Measurements from ENCODE around the gene KRTAP10-2.
"Not testable (repeated sequence)": the region's sequence is repeated elsewhere in the genome, so short reads cannot be mapped to it uniquely, and the experiment has no call there.

KRTAP10-2 gene

DNA sequence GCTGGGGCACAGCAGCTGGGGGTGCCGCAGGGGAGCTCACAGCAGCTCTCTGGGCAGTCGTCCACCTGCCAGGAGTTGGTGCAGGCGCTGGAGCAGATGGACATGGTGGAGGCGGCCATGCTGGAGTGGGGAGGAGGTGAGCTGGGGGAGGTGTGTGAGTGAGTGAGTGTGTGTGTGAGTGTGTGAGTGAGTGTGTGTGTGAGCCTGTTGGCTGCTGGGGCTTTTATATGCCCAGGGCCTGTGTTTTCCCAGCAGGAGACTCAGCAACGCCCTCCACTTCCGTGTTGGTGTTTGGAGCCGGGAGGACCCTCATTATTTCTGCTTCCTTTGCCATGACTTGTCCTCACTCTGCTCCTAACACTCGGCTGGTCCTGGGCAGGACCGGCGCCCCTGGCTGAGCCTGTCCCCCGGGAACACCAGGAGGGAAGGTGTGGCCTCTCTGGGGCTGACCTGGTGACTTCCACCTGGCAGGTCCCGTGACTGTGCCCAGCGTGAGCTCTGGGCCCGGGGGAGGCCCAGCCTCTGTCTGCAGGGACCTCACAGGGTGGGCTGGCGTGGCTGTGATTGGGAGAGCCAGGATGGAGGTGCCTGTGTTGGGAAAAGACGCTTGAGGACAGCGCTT is at the start of gene KRTAP10-2:
Gene KRTAP10-2, minus strand, starts transcription at position 166 of the 622 bp plus-strand sequence. Its CDS starts 47 bp downstream, at position 119.
- DNase-seq (ENCODE audit: low read depth in 2 of 3, low spot score in 1 of 3), result no peak

DNA sequence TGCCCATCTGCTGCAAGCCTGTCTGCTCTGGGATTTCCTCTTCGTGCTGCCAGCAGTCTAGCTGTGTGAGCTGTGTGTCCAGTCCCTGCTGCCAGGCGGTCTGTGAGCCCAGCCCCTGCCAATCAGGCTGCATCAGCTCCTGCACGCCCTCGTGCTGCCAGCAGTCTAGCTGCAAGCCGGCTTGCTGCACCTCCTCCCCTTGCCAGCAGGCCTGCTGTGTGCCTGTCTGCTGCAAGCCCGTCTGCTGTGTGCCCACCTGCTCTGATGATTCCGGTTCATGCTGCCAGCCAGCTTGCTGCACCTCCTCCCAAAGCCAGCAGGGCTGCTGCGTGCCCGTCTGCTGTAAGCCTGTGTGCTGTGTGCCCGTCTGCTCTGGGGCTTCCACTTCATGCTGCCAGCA is 49.8 kb upstream of the KRTAP10-2 start:
- DNase-seq (ENCODE audit: low read depth in 2 of 3, low spot score in 1 of 3), result not testable (repeated sequence)

DNA sequence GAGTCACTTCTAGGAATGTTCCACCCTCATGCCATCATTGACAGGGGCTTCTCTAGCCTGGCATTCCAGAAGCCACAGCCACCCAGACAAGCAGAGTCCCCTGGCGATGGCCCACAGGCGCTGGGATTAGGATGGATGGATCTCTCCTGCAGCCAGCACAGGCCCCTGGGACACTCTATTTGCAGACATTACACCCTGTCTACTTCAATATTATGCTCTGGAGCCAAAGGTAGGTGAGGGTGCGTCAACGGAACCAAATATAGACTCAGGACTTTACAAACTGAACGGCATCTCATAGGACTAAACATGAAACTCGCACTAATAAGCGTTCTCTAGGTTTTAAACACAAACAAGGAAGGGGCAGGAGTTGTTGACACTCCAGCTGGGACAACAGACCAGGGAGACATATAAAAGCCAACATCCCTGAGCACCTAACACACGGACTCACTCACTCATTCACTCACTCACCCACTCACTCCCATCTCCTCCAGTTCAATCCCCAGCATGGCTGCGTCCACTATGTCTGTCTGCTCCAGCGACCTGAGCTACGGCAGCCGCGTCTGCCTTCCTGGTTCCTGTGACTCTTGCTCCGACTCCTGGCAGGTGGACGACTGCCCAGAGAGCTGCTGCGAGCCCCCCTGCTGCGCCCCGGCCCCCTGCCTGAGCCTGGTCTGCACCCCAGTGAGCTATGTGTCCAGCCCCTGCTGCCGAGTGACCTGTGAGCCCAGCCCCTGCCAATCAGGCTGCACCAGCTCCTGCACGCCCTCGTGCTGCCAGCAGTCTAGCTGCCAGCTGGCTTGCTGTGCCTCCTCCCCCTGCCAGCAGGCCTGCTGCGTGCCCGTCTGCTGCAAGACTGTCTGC is 49.0 kb upstream of the KRTAP10-2 start, which contains the start of gene KRTAP10-7:
Gene KRTAP10-7, plus strand, starts transcription at position 480 of the 861 bp plus-strand sequence. Its CDS starts 25 bp downstream, at position 505.
- DNase-seq (ENCODE audit: low read depth in 2 of 3, low spot score in 1 of 3), result not testable (repeated sequence)

DNA sequence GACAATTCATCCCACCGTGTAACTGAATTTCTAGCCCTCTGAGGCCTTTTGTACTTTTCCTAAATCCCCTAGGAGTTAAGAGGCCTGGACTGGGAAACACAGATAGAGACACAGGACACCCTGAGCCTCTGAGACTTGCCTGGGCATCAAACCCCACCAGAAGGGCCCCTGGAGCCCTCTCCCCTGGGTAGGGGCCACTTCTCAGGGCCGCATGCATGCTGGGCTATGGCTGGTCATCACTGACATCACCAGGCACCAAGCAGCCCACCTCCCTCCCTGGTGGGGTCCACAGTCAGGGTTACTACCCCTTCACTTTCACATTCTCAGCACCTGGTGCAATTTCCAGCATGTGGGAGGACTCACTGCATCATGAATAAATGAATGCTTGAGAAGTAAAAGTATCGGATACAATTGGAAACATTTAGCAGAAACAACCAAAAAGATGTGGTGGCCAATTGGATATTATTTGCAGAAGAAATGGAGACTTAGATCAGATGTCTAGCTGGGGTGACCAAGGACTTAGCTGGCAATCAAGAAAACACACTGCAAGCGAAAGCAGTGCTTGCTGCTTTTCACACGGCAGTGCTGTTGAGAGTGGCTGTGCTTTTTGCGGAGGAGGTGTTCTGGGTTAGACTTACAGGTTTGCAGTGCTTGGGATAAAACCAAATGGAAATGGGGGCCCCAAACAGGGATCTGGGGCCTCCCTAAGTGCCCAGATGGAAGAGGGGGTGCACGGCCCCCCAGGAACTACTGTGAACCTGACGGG is 48.1 kb upstream of the KRTAP10-2 start:
- no peak for DNase-seq (ENCODE audit: low read depth in 2 of 3, low spot score in 1 of 3)

DNA sequence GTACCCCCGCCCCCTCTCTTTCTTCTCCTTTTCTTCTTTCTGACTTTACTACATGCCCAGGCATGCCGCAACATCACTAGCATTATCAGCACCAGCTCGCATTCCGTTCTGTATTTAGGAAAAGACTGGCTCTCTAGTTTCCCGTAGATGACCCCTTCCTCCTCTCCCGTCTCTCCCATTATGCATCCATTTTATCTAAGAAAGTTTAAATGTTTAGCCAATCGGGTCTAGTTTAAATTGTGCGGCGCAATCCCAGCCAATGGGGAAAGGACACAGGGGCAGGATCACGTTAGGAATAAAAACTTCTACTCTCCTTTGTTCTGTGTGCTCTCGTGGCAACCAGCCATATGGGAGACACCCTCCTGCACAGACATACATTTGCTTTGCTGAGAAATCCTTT is 46.8 kb upstream of the KRTAP10-2 start:
- DNase-seq (ENCODE audit: low read depth in 2 of 3, low spot score in 1 of 3), result no peak

DNA sequence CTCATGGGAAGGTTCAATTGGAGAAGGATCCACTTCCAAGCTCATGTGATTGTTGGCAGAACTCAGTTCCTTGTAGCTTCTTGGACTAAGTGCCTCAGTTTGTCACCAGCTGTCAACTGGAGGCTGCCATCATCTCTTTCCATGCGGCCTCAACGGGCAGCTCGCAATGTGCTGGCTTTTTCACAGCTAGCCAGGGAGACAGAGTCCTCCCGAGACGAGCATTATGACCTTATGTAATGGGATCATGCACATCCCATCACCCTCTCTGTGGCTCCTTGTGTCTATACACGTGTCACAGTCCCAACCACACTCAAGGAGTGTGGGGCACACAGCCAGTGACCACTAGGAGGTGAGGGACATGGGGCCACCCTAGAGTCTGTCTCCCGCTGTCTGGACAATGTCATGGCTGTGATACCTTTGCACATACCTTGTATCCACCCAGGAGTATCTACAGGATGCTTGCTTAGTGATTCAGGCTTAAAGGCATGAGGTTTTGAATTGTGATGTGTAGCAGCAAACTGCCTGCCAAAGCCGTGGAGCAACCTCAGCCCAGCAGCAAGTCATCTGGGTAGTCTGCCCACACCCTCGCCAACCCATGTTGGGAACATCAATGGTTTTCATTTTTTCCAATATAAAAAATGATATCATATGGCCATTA is 44.9 kb upstream of the KRTAP10-2 start:
- DNase-seq (ENCODE audit: low read depth in 2 of 3, low spot score in 1 of 3), result no peak

GRCh38 chr21:44595524-44595923 is 44.2 kb upstream of the KRTAP10-2 start:
- no peak for DNase-seq (ENCODE audit: low read depth in 2 of 3, low spot score in 1 of 3)

GRCh38 chr21:44594406-44594916 is 43.2 kb upstream of the KRTAP10-2 start:
- no peak for DNase-seq (ENCODE audit: low read depth in 2 of 3, low spot score in 1 of 3)

- no peak for DNase-seq (ENCODE audit: low read depth in 2 of 3, low spot score in 1 of 3)
These were observed 42.5 kb upstream of the KRTAP10-2 start for GRCh38 chr21:44593598-44594405.

DNA sequence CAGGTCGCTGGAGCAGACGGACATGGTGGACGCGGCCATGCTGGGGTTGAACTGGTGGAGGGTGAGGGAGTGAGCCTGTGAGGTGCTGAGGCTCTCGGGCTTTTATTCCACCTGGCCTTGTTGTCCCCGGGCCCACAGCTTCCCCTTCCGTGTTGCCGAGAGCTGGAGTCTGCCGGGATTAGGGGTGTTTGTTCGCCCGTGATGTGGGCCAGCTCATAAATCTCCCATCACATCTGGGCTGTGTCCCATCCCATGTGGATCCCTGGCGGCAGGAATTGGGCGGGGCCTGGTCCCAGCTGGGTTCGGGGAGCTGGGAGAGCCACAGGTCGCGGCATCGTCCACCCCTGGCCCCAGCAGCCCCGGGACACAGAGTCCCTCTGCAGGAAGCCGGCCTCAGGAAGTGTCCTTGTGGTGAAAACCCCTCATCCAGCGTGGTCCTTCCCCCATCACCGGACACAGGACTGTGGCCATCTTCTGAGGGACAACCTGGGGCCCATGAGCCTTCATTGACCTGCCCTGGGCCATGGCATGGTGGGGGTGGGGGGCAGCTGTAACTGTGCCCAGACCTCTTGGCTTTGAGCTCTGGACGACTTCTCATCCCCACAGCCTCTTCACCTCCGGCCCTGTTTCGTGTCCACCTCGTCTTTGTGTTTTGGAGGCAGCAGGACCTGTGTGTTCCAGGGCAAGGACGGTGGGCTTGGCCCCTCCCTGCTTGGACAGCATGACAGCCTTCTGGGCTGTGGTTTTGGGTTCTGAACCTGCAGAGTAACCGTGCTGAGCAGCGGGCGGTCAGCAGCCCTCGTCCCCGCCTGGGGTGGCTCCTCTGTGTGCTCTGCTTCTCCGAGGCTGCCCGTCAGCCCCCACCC is 41.4 kb upstream of the KRTAP10-2 start, which contains the start of gene KRTAP10-6:
Gene KRTAP10-6, minus strand, starts transcription at position 60 of the 866 bp plus-strand sequence. Its CDS starts 21 bp downstream, at position 39.
- no peak for DNase-seq (ENCODE audit: low read depth in 2 of 3, low spot score in 1 of 3)

- not testable (repeated sequence) for DNase-seq (ENCODE audit: low read depth in 2 of 3, low spot score in 1 of 3)
These were observed 40.5 kb upstream of the KRTAP10-2 start for GRCh38 chr21:44591801-44592130.

GRCh38 chr21:44590897-44591800 is 39.8 kb upstream of the KRTAP10-2 start:
- DNase-seq (ENCODE audit: low read depth in 2 of 3, low spot score in 1 of 3), result not testable (repeated sequence)

DNA sequence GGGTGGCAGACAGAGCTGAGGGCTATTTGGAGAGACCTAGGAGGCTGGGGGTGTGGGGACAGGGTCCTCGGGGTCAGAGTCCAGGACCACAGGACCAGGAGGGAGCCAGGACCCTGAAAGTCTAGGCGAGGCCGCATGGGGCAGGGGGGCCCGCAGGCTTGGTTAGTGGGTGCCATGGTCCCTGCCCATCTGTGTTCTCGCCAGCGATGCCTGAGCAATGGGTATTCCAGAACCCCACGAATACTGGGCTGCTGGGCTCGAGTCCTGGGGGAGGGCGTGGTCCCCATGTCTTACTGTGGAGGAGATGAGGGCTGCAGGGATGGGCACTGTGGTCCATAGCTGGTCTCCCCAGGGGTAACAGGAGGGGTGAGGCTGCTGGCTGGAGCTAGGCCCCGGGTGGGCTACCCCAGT is 39.0 kb upstream of the KRTAP10-2 start:
- DNase-seq (ENCODE audit: low read depth in 2 of 3, low spot score in 1 of 3), result no peak

DNA sequence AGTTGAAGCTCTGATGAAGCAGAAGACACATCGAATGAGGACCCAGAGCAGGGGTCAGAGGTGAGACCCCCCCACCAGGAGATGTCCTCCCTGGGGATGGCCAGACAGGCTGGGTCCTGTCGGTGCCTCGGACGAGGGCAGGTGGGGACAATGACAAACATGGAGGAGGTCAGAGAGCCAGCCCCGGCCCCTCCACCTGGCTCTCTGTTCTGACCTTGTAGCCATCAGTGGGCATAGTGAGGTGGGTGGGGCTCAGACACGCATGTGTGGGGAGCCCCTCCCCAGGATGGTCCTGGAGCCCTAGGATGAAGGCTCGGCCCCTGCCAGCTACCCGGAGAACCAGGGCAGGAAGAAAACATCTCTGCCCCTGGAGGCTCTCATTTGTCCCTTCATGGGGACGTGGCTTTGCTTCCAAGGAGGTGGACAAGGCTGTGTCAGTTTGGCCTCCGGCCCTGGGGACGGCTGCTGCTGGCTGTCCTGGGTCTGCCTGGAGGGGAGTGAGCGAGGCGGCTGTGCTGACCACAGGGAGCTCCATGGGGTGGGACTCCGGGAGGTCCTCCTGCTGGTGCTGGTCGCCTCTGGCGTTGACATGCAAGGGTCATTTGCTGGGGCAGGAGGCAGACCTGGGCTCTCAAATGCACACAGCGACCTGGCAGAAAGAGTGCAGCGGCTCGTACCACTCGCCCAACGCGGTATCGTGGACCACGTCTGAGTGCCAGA is 38.4 kb upstream of the KRTAP10-2 start:
- DNase-seq (ENCODE audit: low read depth in 2 of 3, low spot score in 1 of 3), result no peak

DNA sequence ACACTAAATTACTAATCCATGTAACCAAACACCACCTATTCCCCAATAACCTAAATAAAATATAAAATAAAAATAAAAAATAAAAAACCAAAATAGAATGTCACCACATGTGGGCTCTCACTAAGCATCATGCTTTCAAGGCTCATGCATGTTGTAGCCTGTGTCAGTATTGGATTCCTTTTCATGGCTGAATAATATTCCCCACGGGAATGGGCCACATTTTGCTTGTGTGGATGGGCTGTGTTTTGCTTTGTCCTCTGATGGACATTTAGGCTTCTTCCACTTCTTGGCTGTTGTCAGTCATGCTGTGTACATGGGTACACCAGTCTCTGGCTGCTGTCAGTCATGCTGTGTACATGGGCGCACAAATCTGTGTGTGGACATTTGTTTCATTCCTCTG is 37.8 kb upstream of the KRTAP10-2 start:
- DNase-seq (ENCODE audit: low read depth in 2 of 3, low spot score in 1 of 3), result no peak

DNA sequence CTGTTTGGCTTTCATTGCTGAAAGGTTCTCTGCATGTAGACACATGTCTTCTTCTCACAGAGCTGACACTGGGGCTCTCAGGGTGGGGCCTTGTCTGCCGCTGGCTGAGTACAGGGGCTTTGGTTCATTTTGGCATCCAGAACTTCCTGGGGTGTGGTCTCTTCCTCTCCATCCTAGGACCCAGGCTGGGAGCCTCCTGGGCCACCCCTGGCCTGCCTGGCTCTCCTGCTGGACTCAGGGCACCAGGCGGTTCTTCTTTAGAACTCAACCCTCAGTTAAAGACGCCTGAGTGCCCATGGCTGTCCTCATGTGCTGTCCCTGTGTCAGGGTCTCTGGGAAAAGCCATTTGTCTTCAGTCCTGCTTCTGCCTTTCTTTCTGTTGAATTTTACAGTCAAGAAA is 34.6 kb upstream of the KRTAP10-2 start:
- DNase-seq (ENCODE audit: low read depth in 2 of 3, low spot score in 1 of 3), result no peak

DNA sequence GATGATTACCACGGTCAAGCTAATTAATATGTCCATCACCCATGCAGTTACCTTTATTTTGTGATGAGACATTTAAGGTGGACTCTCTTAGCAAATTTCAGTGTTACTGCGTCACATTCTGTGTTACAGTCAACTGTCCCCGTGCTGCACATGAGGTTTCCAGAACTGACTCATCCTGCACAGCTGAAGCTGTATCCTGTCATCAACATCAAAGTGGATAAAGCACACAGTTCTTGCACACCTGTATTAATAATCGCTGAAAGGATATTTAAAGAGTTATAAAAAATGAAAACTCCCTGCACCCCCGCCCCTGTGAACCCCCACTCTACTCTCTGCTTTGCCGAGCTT is 32.5 kb upstream of the KRTAP10-2 start:
- DNase-seq (ENCODE audit: low read depth in 2 of 3, low spot score in 1 of 3), result peak; percentile 9 to 21 (median 21)

All from stimulated activated CD4-positive, alpha-beta T cell treated with anti-CD3 and anti-CD28 coated beads, Interleukin-12 subunit alpha, Interleukin-12 subunit beta, amount 100 ng/mL, for 48 hours (primary cell).